D341Med (cell line): Measurements from ENCODE around the gene FIGNL1.
A peak's percentile ranks its signal among the peaks of the same experiment; 100 is the strongest.

ENCODE experiments used
- DNase-seq: peaks from one replicate; pipeline ENCODE4 v3.0.0; 2012; ENCODE audit warnings: low spot score

The FIGNL1 gene, protein sequence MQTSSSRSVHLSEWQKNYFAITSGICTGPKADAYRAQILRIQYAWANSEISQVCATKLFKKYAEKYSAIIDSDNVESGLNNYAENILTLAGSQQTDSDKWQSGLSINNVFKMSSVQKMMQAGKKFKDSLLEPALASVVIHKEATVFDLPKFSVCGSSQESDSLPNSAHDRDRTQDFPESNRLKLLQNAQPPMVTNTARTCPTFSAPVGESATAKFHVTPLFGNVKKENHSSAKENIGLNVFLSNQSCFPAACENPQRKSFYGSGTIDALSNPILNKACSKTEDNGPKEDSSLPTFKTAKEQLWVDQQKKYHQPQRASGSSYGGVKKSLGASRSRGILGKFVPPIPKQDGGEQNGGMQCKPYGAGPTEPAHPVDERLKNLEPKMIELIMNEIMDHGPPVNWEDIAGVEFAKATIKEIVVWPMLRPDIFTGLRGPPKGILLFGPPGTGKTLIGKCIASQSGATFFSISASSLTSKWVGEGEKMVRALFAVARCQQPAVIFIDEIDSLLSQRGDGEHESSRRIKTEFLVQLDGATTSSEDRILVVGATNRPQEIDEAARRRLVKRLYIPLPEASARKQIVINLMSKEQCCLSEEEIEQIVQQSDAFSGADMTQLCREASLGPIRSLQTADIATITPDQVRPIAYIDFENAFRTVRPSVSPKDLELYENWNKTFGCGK

DNA sequence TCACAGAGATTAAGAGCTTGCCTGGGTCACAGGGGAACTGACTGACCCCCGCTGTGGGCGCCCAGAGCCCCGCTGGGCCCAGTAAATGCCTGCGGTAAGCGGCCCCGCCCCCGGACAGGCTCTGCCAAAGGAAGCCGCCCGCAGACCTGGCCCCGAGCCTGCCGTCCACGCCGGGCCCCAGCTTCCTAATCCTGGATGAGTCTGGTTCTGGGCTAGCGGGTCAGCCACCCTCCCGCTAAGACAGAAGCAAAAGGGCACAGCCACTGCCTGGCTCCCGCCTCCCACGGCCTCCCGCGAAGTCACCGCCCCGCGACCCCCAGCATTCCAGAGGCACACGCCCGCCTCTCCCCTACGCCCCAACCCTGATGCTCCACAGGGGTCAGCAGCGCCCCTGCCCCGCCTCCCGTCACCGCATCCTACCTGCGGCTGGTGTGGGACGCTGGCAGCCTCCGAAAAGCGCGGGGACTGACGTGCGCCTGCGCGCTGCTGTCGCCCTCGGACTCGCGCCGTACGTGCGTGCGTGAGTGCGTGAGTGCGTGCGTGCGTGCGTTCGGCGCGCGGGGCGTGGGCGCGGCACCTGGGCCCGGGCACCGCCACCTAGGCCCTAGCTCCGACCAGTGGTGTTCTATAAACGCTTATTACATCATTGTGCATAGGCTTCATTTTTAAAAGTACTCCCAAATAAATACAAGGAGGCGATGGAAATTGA lies at the start of gene FIGNL1:
Gene FIGNL1 (minus strand): TSS at position 470 of the 709 bp plus-strand sequence. CDS start 3,063 bp downstream, outside the sequence.
- peak; percentile 96 for DNase-seq

DNA sequence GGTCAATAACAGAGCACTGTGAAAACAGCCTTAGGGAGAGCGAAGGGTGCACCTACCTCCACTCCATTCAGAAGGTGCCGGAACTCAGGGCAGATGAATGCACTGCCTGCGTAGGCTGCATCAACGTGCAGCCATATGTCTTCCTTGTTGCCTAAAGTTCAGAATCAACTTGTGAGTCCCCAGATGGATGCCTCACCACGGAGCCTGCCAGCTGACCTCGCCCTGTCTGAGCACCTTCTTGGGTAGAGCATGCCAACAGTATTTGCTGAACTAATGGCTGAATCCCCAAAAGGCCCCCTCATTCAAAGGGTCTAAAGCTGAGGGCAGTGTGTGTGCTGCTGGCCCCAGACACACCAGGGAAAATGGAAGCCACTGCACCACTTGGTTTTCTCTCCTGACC lies 48.9 kb upstream of the FIGNL1 start:
- no peak for DNase-seq

DNA sequence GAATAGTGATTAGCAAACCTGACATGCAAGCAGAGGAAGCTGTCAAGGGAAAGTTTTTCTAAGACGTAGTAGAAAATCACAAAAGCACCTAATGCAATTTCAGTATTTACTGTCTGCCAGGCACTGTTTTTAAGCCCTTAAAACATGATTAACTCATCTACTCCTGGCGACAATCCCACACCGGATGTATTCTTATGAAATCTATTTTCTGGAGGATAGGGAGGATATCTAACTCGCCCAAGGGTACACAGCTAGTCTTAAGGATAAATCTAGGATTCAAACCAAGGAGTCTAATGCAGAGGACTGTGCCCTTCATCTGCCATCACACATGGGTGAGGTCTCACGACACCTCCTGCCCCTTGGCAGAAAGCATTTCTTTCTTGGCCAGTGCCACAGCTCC lies 47.8 kb upstream of the FIGNL1 start:
- DNase-seq = no peak

DNA sequence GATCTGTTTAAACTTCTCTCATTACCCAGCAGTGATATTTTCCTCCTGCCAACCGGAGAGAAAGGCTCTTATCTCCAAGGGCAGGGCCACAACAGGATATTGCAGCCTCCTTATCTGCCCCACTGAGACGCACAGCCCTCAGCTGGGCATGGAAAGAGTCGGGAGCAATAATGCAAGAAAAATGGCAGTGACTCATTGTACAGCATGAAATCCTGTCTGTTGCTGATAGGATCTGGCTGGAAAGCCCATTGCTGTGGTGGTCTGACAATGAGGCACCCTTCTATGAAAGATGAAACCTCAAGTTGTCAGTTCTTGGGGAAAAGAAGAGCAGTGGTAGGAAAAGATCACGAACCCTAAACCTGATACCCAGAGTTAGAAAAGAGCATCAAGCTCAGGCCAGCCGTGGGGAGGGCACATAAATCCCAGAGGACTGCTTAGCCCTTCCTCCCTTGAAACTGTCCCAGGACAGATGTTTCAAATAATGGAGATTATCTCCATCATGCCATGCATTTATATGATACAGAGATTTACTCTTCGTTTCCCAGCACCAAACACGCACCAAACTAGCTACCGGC lies 47.0 kb upstream of the FIGNL1 start:
- DNase-seq = no peak

DNA sequence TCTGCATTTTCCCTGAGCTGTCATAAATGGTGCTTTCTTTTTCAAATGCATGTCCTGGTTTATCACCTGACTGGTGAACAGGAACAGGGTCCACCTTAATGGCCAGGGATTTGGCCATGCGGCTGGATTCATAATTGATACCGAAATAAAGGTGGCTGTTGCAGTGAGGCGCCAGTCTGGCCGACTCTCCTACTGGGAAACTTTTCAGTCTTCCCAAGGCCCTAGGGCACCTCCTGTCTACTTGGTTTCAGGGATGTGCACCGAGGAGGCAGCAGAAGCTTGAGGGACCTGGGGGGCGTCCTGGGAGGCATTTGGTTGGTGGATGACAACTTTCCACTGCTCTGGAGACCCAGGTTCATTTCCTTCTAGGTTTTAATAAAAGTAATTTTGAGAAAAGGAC lies 46.4 kb upstream of the FIGNL1 start:
- no peak for DNase-seq

DNA sequence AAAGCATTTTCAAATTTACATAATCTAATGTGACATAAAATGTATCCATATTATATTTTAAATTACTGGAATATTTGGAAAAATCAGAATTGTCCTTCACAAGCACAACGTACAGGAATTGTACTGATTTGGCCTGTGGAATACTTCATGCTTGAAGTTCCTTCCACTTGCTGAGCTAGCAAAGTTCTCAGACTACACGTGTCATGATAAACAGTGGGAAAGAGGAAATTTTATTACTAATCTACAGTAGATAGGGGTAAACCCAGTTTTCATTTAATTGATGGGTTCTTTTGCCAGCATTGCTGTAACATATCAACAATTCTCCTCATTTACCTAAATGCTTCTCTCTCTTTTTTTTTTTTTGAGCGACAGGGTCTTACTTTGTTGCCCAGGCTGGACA lies 45.6 kb upstream of the FIGNL1 start:
- no peak for DNase-seq

DNA sequence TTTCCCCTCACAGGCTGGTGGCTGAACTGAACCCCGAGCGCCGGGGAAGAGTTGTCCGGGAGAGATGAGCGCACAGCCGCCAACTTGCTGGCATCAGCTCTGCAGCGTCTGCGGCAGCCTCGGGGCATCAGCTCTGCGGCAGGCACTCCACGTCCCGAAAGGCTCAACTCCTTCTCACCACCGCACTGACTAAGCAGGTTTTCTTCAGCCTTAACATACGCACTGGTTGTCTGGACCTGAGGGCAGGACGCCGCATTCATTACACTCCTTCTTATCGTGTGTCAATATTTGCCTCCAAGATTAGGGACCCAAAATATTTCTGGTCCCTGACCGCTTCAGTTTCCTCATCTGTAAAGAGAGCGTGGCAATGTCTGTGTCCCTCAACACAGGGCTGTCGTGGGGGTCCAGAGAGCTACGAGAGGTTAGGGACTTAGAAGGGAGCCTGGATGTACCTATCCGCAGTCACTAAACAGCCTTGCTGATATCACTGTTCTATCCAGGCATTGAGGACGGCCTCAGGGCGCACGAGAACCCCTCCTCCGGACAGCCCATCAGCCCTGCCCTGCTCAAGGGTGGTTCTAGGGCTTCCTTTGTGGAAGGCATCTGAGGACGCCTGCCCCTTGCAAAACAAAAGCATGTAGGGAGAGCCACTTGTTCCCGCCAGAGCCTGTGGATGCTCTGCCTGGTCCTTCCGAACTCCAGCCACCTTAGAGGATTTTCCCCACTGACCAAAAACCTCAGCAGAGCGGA lies 42.8 kb upstream of the FIGNL1 start:
- no peak for DNase-seq

DNA sequence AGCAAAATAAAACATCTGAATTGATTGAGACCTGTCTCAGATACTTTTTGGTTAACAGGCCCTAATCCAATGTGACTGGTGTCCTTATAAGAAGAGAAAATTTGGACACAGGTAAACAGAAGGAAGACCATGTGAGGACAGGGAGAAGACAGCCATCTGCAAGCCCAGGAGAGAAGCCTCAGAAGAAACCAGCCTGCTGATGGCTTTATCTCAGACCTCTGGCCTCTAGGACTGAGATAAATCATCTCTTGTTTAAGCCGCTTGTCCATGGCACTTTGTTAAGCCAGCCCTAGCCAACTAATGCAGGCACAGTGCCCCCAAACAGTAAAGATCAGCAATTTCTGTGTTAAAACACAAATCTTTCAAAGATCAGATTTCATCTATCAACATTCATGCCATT lies 41.8 kb upstream of the FIGNL1 start:
- no peak for DNase-seq

DNA sequence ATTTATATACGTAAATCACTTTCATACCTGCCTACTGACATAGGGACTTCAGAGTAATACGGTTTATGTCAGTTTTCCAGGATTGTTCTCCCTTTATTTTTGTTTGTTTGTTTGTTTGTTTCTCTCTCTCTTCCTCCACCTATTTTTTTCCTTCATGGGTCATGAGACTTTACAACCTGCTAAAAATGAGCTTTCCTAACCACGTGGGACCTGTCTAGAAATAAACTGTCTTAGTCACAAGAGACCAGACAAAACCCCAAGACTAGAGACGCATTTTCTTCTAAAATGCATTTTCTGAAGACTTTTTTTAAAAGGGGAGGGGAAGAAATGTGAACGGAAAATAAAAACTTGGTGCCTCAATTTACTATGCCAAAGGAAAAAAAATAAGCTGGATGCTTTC lies 41.1 kb upstream of the FIGNL1 start:
- DNase-seq = no peak

DNA sequence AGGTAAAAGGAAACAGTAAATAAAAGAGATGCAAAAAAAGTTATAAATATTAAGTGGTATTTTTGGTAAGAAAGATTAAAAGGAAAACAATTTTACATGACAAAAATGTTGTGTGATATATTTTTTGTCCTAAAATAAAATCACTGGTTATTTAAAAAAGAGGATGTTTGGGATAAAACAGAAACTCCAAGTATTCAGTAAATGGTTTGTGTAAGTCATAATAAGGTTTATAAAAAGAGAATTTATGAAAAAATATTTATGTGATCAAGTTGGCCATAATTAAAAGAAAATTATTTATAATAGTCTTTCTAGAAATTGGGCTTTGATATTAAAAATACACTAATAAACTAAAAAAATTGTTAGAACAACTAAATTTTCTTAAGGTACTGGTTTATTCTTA lies 38.2 kb upstream of the FIGNL1 start:
- DNase-seq = no peak

DNA sequence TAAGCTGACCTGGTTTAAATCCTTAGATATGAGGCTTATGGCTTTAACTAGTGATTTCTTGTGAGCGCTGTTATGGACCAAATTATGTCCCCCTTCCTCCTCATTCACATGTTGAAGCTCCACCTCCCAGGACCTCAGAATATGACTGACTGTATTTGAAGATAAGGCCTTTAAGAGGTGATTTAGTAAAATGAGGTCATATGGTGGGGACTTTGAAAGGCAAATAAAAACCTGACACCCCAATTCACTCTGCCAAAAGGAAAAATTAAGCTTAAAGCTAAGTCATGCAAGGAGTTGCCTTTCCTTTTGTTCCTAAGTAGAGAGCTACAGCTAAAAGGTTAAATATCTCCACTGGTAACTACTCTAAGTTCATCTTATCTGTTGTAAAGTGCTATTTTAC lies 36.4 kb upstream of the FIGNL1 start:
- no peak for DNase-seq

DNA sequence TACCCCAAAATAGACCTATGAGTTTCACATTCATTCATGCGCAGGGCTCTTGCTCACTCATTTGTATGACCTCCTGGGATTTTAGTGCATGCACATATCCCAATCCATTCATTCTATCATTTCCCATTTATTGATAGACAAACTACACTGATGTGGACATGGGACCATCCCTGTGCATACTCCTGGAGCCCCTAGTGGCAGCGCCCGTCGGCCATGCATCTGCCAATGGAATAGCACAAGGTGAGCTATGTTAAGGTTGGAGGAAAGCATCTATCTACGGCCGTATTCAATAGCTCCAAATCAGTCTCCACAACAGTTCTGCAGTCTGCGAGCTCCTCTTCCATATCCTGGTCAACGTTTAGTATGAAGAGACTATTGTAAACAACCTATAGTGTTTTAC lies 31.7 kb upstream of the FIGNL1 start:
- no peak for DNase-seq

DNA sequence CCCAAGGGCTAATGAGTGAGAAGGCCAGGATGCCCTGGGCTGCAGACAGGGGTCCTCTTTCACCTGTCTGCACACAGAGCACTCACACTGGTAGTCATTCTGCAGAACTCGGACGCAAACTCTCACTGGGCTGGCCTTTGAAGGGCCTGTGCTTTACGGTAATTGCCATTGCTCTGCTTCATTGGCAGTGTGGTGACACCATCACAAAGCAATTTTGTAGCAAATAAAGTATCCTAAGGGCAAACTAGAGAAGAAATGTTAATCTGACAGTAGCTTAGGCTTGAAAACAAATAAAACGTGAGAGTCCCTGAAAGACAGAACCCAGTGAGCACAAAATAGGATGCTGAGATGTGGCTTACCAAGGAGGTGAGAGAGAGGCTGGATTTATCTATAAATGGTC lies 30.6 kb upstream of the FIGNL1 start:
- DNase-seq = no peak

DNA sequence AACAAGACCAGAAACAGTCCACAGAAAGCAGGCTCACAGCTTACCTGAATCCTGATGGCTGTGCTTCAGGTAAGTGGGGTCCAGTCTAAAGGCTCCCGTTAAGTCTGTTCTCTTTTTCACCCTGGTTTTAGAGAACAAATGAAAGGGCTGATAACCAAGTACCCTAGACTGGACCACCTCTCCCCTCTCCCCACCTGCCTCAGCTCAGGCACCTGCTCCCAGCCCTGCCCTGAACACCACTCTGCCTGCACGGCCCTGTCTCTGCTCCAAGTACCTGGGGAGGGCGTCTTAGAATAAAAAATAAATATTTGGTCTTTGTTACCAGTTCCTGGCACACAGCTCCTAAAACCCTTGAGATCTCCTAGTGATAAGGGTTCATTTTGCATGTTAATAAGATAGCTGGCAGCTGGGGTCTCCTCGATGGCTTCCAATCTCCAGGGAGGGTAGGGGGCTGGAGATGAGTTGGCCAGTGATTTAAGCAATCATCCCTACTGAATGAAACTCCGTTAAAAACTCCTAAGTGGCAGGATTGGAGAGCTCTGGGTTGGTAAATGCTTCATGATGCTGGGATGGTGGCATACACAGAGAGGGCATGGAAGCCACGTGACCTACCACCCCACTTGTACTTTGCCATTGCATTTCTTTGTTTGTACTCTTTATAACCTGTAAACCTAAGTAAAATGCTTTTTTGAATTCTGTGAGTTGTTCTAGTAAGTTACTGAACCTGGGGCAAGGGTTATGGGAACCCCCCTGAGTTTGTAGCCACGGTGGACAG lies 29.8 kb upstream of the FIGNL1 start:
- no peak for DNase-seq

DNA sequence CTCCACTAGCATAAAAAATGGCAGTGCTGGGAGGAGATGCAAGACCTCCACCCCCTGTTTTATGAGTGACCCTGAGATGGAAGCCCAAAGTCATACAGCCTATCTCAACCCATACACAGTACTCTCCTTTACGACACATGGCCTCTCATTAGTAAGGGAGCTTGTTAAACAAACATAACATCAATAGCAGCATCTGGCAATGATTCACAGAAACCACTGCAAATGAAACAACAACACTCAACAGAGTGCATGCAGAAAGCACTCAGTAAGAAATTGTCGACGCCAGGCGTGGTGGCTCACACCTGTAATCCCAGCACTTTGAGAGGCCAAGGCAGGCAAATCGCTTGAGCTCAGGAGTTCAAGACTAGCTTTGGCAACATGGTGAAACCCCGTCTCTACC lies 27.5 kb upstream of the FIGNL1 start:
- DNase-seq = no peak

DNA sequence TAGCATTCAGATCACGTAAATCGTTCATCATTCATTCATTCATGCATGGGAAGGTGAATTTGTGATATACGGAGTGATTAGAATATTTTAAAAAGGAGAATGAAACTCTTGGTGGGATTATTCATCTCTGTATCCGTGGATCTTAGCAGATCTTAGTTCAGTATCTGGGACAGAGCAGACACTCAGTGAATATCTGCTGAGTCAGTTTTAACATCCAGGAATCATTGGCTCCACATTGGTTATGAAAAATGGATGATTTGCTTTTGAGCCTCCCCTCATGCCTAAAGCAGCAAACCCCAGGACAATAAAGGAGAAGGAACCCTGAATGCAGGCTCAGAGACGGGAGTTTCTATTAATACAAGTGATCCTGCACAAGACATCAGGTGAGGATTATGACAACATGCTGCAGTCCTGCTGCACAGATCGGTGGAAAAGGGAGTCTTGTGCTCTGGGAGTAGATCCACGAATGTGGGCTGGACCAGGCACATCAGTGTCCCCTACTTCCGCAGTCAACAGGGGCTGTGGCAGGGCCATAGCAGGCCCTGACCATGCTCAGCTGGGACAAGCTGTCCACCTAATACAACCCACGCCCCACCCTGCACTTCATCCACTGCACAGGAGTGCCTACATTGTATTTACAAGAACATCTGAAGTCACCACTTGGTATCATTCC lies 26.9 kb upstream of the FIGNL1 start:
- no peak for DNase-seq

DNA sequence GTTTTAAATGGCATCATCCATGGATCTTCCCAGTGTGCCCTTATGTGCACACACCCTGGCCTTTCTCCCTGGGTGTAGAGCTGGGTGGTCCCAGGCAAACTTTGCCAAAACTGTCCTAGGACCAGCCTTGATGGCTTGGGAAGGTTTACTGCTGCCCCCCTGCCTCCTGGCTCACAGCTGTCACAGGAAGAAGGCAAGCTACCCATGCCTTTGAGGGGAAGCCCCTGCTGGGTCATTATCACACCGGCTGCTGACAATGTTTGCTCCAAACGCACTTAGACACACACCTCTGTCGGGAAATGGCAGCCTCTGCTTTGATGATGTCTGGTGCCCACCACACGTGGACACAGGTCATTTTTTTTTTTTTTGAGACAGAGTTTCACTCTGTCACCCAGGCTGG lies 25.2 kb upstream of the FIGNL1 start:
- DNase-seq = no peak

DNA sequence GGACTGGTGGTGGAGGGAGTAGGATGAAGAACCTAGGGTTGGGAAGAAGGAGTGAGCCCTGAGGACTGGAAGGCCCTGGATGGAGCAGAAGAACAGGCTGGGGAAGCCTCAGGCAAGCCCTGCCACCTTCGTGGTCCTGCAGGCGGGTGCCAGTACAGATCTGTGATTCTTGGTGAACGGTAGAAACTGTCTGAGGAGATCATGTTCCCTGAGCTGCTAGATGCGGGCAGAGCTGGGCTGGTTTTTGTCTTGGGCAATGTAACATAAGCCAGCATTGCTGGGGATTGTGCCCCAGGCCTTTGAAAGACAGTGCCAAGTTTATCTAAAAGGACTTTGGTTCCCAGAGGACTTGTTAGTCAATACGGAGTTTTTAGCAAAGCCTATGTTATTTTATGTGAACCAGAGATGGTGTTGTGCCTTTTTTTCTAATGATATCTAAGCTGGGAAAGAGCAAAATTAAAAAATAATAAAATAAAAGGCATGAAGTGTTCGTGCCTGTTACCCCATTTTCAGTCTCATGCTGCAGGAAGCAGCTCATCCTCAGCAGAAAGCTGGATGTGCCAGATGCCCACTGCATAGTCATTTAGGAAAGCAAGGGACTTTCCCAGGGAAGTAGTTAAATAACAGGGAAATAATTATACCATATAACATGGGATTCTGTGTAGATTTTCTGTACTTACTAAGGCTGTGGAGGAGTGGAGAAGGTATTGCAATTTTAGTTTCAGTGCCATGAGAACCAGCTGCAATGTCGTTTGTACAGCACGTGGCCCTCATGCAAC lies 24.4 kb upstream of the FIGNL1 start:
- no peak for DNase-seq

DNA sequence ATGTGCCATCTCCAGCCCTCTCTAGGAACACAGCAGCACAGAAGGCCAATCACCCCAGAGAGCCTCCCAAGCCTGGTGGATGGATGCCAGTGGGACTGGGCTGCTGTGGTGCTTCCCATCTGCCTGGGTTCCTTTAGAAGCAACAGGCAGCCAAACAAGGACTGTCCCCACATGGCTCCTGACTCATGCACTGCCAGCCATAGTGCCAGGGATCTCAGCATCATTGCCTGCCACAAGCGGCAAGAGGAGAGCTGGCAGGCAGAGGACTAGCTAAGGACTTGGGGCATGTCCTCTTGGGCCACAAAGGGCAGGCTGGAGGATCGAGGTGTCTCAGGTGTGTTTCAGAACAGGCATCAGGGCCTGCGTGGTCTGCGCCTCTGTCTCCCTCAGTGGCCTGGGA lies 23.4 kb upstream of the FIGNL1 start:
- DNase-seq = no peak

DNA sequence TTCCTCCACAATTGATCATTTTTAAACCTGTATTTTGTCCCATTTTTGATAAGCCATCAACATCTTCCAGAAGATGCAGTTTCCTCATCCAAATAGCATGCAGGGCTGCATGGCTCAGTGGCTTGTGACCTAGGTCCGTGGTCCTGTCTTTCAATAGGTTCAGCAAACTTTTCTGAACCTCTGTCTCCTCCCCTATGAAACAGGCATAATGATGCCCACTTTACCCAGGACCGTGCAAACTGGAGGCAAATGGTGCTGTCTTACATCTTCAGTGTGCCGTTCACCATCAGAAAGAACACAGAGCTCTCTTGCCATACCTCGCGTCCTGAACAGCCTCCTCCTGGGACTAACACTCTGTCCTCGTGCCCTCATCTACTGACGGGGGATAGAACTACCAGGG lies 22.3 kb upstream of the FIGNL1 start:
- DNase-seq = no peak
